Activated CD4-positive, alpha-beta T cell treated with anti-CD3 and anti-CD28 coated beads, Interleukin-2, amount 50 U/mL, for 1 hour (primary cell): ENCODE data around the gene MSANTD1.

ENCODE experiments used
- DNase-seq: peaks from one replicate; pipeline ENCODE4 v3.0.0-alpha.2; 2020

MSANTD1 gene

DNA sequence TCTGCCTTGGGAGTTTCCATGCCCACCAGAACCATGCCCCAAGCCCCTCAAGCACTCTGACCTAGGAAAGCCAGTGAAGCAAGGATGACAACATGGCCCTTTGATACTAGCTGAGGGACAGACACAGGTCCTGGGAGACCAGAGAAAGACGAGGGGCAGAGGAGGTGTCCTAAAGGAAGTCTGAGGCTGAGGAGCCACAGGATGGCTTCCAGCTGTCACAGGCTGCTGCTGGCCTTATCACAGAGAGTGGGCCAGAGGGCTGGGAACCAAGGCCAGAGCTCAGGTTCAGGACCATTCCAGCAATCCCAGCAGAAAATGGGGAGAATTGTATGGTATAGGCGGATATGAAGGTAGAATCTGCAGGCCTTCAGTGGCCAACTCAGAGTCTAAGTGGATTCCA is 31.7 kb upstream of the MSANTD1 start:
- no peak for DNase-seq

DNA sequence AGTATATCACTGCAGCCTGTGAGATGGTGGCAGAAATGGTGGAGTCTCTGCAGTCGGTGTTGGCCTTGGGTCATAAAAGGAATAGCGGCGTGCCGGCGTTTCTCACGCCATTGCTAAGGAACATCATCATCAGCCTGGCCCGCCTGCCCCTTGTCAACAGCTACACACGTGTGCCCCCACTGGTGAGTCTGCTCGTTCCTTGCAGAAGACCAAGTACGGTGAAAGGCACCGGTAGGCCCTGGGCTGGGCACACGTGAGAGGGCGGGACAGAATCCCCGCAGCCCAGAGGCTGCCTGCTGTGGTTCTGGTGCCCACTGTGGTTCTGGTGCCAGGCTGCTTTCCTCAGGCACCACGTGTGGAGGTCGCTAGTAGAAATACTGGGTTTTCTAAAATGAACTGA is 31.2 kb upstream of the MSANTD1 start:
- DNase-seq: no peak

DNA sequence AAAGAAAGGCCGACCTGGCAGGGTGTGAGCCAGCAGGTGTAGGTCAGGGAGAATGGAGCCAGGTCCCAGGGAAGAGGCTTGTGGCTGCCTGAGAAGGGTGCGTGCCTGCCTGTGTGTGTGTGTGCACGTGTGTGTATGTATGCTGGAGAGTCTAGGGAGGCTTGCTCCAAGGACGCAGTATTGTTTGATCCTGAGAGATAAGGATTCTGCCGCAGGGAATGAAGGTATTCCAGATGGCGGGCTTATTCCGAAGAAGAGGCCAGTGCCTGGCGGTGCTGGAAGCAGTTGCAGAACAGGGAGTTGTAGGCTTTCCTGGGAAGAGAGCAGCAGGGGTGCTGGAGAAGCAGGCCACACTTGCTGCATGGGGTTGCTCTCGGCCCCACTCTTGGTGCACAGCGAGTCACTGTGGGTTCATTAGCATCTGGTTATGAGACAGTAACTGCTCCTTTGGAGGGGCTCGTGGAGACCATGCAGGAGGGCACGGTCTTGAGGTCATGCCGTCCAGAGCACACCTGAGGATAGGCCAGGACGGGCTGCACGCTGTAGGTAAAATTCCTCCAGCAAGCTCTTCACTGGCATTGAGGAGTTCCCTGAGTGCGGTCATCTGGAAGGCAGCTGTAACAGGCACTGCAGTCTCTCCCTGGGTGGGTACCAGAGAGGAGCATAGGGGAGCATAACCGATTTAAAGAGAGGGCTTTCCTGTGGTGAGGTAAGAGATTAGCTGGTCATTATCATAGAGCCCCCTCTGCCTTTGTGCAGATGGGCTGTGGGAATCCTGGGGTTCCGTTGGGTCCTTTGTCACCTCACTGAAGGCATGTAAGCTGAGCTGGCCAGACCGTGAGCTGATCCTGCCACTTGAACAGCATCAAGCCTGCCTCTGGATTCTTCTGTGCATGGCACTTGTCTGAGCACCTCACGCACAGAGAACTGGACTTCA is 29.9 kb upstream of the MSANTD1 start:
- DNase-seq: no peak

DNA sequence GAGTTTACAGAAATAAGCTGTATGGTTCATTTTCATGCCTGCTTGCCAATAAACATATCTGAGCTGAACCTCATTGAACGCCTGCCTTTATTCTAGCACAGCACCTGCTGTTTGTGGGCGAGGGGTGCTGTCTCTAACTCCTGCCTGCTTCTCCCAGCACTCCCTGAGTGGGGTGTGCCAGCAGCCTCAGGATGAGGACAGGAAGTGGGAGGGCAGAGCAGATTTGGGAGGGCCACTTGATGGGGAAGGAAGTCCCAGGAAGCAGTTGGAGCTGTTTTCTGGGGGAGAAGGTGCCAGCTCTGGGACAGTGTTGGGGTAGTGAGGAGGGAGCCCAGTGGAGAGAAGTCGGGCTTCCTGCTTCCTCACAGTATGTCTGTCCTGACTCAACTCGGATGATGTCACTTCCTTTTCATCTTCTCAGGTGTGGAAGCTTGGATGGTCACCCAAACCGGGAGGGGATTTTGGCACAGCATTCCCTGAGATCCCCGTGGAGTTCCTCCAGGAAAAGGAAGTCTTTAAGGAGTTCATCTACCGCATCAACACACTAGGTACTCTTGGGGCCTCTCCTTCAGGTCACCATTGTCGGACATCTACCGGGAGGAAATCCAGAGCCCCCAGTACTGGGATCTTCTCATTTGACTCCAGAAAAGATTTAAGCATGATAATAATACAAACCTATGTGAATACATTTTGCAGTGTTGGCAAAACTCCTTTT is 29.0 kb upstream of the MSANTD1 start:
- no peak for DNase-seq

DNA sequence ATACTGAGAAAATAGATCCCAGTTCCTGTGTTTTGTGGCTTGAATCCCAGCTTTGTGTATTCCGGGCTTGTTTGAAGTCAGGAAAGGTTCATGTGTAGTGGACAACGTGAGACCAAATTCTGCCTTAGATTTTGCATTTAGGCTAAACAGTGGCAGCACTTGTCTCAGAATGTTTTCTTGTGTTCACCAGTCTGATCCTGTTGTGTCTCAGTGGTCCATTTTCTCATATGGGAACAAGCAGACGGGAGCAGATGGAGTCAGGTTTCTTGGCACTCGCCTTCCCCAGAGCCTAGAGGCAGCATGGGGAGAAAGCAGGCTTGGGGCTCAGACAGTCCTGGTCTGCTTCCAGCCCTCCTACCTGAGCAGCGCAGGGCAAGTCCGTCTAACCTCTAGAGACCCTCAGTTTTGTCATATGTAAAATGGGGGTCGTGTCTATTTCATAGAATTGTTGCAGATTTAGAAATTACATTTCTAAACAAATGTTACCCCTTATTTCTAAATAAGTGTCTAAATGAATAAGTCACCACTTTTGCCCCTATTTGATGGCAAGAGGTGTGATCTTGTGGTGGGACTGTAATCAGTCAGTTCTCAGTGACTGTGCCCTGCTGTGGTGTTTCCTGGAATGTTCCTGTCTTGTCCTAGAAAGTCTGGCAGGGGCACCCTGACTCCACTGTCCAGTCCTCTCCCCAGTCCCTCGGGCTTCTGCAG is 28.3 kb upstream of the MSANTD1 start:
- DNase-seq: no peak

DNA sequence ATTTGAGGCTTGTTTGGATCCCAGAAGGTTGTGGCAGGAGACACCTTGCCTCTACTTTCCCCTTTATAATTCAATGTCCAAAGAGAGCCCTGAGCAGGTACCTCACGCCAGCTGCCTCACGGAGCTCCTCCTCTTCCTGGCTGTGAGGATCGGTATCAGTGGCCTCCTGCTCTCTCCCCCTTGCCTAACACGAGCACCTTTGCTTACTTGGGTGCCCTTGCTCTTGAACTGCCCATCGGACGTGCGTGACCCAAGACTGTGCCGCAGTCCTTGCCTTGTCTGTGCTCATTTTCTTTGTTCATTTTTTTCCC is 27.8 kb upstream of the MSANTD1 start:
- DNase-seq: no peak

DNA sequence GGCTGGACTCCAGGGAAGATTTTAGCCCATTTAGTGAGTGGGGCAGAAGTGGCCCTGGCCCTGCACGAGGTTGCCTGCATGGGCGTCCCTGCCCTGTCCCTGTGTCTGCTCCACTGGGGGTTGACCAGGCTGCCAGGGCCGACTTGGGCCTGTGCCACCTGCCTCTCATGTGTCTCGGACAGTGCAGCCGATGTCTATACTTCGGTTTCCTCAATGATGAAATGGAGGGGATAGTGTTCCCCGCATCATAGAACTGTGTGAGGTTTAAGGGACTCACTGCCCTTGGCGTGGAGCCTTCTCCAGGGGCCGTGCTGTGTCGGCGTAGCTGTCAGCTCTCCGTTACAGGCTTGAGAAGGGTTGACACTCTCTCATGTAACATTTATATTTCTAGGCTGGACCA is 27.0 kb upstream of the MSANTD1 start:
- no peak for DNase-seq

DNA sequence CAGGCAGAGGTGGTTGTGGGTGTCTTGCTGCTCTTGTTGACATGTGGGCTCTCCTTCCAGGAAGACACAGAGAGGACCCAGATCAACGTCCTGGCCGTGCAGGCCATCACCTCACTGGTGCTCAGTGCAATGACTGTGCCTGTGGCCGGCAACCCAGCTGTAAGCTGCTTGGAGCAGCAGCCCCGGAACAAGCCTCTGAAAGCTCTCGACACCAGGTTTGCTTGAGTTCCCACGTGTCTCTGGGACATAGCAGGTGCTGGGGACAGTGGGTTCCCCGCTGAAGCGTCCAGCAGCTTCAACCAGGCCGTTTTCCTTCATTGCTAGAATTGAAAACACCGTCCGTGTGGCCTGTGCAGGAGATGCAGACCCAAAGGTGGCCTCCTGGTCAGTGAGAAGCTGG is 25.6 kb upstream of the MSANTD1 start:
- no peak for DNase-seq

DNA sequence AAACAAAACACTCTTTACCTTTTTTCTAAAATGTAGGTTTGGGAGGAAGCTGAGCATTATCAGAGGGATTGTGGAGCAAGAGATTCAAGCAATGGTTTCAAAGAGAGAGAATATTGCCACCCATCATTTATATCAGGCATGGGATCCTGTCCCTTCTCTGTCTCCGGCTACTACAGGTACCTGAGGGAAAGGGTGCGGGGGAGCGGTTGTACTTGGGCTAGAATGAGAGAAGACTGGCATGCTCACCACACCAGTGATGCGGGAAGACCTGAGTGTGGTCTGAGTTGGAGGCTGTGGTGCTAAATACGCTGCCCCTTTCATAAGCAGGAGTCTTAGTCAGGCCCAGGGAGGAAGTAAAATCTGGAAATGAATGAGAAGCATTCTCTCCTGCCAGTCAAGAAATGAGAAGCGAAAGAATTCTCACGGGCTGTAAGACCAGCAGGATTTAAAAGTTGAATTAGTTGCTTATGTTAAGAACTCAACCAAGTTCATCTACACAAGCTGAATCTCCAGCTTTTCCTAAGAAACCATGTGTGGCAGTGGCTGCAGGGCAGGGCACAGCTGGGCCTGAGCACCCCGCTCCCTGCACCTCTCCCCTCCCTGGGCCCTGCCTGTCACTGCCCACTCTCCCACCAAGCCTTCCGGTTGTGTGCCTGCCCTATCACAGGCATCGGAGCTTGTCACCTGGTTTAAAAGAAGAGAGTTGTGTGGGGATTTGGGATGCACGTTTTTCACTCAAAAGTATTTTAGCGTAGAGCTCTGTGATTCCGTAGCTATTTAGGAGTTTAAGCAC is 24.8 kb upstream of the MSANTD1 start:
- no peak for DNase-seq

DNA sequence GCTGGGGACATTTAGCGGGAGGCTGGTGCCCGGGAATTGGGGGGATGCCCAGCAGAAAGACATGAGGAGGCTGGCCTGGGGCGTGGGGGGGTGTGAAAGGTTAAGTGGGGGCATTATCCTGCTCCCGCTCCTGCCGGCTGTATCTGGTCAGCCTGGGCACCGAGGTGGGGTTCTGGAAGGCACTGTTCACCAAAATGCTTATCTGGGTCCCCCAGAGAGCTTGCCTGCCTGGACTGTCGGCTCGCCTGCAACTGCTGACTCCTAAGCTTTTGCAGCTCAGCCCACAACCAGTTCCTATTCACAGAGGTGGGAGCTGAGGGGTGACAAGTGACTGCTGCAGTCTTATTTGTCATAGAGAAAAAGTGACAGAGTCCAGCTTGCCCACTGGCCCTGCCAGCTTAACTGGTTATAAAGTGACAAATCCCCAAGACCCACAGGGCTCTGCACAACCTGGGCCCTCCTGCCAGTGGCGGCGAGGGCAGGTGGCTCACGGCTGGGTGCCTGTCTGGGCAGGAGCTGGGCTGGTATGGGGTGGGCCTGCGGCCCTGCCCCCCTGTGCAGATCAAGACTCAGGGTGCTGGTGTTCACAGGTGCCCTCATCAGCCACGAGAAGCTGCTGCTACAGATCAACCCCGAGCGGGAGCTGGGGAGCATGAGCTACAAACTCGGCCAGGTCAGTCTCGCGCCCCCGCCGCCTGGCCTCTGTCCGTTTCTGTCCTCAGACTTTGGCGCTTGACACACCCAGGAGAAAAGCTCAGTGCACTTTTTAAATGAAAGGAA is 23.7 kb upstream of the MSANTD1 start:
- no peak for DNase-seq

DNA sequence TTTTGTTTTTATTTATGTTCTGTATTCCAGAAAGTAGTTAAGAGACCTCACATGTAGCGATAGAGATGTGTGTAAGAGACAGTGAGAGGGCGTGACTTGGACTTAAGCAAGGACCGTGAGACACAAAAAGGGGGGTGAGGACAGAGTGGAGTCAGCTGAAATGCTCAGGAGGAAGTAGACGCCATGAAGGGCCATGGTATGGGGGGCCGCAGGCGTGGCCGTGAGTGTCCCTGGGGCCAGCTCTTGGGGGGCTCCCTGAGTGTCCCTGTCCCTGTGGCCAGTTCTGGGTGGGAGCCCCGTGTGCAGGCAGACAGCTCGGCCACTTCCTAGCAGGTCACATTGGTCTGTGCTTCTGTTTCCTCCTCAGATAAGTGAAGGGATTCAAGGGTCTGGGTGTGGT is 23.0 kb upstream of the MSANTD1 start:
- no peak for DNase-seq

DNA sequence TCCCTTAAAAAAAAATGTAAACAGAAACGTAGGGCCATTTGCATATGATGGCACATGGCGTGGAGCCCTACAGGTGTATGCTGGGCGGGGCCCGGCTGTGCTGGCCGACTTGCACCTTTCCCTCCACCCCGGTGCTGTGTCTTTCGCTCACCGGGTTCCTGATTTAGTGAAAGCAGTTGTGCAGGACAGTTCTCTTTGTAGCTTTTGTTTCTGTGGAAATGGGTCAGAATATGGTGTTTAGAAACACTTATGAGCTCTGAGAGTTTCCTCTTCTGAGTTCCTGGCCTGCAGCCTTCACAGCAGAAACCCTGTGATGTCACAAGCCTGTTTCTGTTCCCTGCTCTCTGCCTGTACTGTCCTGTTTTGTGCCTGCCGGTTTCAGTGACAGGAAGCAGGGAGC is 22.5 kb upstream of the MSANTD1 start:
- DNase-seq: no peak

DNA sequence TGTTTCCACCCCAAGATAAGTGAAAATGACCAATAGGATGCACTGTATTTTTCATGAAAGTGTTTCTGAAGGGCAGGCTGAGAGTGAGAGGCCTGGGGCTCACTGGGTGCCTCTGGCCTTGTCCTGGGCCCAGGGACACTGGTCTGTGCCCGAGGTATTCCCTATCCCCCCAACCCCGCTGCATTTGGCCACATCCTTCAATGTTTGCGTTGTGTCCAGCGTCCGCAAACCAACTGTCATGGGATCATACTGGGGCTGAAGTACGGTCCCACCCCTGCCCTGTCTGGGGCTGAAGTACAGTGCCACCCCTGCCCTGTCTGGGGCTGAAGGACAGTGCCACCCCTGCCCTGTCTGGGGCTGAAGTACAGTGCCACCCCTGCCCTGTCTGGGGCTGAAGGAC is 22.0 kb upstream of the MSANTD1 start:
- no peak for DNase-seq

DNA sequence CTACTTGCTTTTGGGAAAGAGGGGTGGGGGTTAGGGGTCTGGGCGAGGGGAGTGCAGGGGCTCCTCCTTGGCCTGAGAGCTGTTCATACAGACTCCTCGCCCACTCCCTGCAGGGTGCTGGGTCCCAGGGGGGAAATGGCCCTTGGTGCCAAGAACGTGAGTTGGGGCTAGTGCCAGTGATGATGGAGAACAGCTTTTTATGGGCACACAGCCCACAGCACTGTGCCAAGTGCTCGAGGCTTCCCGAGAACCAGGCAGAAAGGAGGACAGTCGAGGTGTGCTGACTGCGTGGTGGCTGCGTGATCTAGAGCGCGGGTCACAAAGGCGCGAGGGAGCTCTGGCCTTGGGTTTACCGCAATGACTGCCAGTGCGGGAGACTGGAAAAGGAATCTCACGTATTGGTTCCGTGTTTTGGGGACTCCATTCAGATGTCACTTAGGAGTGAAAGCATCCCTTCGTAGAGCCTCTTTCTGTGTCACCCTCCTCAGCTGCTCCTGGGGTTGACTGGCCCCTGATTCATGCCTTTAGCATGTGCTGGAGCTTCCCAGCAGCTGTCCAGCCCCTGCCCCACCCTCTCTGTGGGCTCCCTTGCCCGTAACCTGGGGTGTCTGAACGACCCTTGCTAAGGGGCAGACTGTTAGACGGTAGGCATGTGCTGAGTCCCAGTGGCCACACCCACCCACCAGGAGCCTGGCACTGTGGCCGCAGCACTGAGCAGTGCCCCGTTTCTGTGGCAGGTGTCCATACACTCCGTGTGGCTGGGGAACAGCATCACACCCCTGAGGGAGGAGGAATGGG is 20.9 kb upstream of the MSANTD1 start:
- DNase-seq: no peak

DNA sequence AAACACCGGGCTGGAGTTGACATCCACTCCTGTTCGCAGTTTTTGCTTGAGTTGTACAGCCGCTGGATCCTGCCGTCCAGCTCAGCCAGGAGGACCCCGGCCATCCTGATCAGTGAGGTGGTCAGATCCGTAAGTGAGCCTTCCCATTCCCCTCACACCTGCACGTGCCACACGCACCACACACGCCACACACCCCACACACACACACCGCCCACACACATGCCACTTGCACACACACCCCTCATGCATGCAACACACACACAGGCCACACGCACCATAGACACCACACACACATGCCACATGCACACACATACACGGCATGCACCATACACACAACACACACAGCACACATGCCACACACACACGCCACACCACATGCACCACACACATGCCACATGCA is 20.1 kb upstream of the MSANTD1 start:
- no peak for DNase-seq

DNA sequence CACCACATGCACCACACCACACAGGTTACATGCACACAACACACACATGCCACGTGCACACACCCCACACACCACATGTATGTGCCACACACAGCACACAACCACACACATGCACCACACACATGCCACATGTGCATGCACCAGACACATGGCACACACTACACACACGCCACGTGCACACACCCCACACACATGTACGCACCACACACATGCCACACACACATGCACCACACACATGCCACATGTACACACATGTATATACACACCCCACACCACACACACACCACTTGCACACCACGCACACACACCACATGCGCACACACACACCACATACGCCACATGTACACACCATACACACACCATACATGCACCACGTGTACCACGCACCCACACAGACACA is 19.6 kb upstream of the MSANTD1 start:
- no peak for DNase-seq

DNA sequence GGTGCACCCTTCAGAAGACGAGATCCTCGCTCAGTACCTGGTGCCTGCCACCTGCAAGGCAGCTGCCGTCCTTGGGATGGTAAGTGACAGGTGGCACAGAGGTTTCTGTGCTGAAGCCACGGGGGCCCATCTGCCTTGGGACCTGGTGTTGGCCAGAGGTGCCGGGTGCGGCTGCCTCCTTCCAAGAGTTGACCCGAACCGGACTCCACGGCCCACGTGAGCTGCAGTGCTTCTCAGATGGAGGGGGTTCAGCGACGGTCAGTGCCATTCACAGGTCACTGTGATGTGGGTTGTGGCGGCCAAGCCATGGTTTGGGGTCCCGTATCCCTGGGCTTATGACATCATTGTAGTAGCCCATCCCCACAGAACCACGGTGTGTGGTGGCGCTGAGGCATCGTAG is 19.0 kb upstream of the MSANTD1 start:
- DNase-seq: no peak

DNA sequence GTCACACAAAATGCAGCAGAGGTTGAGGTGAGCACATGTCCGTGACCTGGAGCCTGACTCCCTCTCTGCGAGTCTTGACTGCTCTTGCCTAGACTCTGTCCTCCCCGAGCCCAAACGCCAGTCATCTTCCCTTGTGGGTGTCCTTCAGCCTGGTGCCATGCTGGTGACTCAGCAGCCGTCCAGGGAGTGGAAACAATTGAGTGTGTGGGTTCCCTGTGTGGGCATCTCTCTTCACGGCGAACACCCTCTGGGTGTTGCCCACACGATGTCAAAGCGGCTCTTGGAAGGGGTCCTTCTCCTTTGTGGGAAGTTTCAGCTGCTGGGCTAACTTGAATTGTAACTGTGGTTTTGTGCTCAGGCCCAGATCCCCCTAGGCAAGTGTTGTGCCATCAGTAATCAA is 17.5 kb upstream of the MSANTD1 start:
- DNase-seq: no peak

DNA sequence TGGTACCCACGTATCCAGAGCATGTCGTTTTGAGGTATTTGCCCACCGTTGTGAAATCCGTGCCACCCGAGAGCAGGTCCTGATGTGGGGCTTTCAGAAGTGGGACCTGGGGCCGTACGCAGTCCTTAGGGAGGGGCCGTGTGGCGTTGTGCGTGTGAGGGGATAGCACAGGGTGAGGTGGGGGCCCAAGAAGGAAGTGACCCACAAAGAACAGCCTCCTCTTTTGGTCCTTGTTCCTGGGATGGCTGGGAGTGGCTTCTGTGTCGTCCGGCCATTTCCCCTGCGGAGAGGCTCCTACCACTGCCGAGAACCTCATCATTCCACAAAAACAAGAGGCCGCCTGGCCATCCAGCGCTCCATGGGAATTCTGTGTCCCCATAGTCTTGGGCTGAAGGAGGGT is 17.0 kb upstream of the MSANTD1 start:
- DNase-seq: no peak

DNA sequence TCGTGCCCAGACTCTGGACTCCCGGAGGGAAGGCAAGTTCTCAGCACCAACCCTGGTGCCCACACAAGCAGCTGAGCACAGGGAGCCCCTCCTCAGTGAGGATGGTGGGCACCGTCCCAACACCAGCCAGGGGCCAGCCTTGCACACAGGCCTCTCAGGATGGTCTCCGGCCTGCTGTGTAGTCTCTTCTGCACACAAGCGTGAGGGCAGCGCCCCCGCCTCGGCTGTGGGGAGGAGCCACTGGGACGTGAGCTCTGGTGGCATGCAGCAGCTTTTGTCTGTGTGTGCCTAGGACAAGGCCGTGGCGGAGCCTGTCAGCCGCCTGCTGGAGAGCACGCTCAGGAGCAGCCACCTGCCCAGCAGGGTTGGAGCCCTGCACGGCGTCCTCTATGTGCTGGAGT is 16.1 kb upstream of the MSANTD1 start:
- DNase-seq: no peak

DNA sequence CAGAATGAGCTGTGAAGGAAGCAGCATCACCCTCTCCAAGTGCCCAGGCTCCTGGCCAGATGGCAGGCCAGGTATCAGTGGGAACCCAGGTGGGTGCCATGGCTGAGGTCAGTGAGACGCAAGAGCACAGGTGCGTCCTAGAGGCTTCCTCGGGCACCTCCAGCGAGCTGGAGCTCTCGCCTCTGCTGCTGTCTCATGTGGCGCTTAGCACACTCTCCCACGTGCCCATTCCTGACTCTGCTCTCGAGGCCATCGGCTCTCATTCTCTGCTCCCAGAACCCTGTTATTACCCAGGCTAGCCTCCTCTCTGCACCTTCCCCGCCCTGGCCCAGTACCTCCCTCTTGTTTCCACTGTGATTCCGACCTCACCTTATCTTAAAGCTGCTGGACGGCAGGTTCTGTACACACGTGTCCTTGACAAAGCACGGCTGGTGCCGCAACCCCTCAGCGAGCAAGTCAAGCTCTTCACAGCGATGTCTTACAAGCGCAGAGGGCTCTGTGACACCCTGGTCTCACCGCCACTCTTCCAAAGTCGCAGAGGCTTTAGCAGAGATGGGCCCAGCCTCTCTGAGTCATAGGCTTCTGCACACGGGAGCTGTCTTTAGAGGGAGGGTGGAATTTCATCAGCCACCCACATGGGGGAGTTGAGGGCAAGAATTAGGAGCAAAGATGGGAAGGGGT is 15.4 kb upstream of the MSANTD1 start:
- no peak for DNase-seq
